ENCODE measurements around the gene SRBD1. TPM values are rescaled to one million over a fixed set of nuclear protein-coding genes. Genes with fewer than 3 reads are reported as not detected.

SRBD1 gene
- total and polyA plus RNA-seq, 8 donors = 4.4 to 45.7 (median 25.5) TPM

GRCh38 chr2:45460825-45461224 lies 150.2 kb downstream of the SRBD1 start:
- Histone ChIP-seq H3K4me3 (no peak overlapping the region), H3K27ac (no peak overlapping the region), H3K9me3 (no peaks in the 10 kb centered on the region), H3K4me1 (peaks cover 0 to 21% (median 14%) of the 10 kb centered on the region in 4 donors), H3K36me3 (peaks cover 0 to 7% (median 0%) of the 10 kb centered on the region in 4 donors), H3K27me3 (no peaks in the 10 kb centered on the region)
- WGBS, 5 donors = 88 to 95% (median 94%) methylated on average over 6 of the region's 6 CpGs
- no peak for DNase-seq
- intact Hi-C loops (cut with DNase I; ENCODE audit: low total_unique reads) = no loop called here
- no peak for TF ChIP-seq CTCF (IDR thresholded peaks at IDR 0.05)
- TF ChIP-seq POLR2A (IDR thresholded peaks at IDR 0.05) = no peak
- TF ChIP-seq POLR2AphosphoS5 (IDR thresholded peaks at IDR 0.05) = no peak
- TF ChIP-seq EP300 (IDR thresholded peaks at IDR 0.05) = no peak

- Histone ChIP-seq H3K4me3 (no peak overlapping the region), H3K9me3 (no peaks in the 10 kb centered on the region), H3K36me3 (peaks cover 0 to 7% (median 0%) of the 10 kb centered on the region in 4 donors), H3K27me3 (no peaks in the 10 kb centered on the region), H3K4me1 (peaks cover 0 to 21% (median 14%) of the 10 kb centered on the region in 4 donors), H3K27ac (peak overlapping the region in 3 of 5 donors; percentile 6 to 58 (median 40))
- no peak for TF ChIP-seq POLR2A (IDR thresholded peaks at IDR 0.05)
- TF ChIP-seq EP300 (IDR thresholded peaks at IDR 0.05) = no peak
- no peak for TF ChIP-seq POLR2AphosphoS5 (IDR thresholded peaks at IDR 0.05)
- WGBS, 5 donors = 71 to 78% (median 77%) methylated on average over 3 of the region's 3 CpGs
- intact Hi-C loops (cut with DNase I; ENCODE audit: low total_unique reads) = no loop called here
- no peak for DNase-seq
Measured at GRCh38 chr2:45459860-45460259, 151.2 kb downstream of the SRBD1 start.

GRCh38 chr2:45458909-45459563 lies 152.0 kb downstream of the SRBD1 start:
- Histone ChIP-seq H3K4me1 (peaks cover 0 to 21% (median 14%) of the 10 kb centered on the region in 4 donors), H3K4me3 (no peak overlapping the region), H3K27me3 (no peaks in the 10 kb centered on the region), H3K9me3 (no peaks in the 10 kb centered on the region), H3K36me3 (peaks cover 0 to 7% (median 0%) of the 10 kb centered on the region in 4 donors), H3K27ac (peak overlapping the region in 4 of 5 donors; percentile 6 to 58 (median 48))
- 23 to 35% (median 27%) methylated on average over 3 of the region's 3 CpGs for WGBS, 5 donors
- intact Hi-C loops (cut with DNase I; ENCODE audit: low total_unique reads) = no loop called here
- DNase-seq = peak; percentile 52 to 84
- peak in 2 of 3 donors; percentile 31 to 77 for TF ChIP-seq POLR2AphosphoS5 (IDR thresholded peaks at IDR 0.05)
- TF ChIP-seq POLR2A (IDR thresholded peaks at IDR 0.05) = no peak

GRCh38 chr2:45457211-45457945 lies 153.7 kb downstream of the SRBD1 start:
- intact Hi-C loops (cut with DNase I; ENCODE audit: low total_unique reads) = no loop called here
- TF ChIP-seq CTCF (IDR thresholded peaks at IDR 0.05) (no peak), POLR2AphosphoS5 (IDR thresholded peaks at IDR 0.05) (no peak), POLR2A (IDR thresholded peaks at IDR 0.05) (no peak), EP300 (IDR thresholded peaks at IDR 0.05) (no peak)
- peaks cover 0 to 7% (median 0%) of the 10 kb centered on the region in 4 donors for H3K36me3 ChIP-seq
- H3K27me3 ChIP-seq = no peaks in the 10 kb centered on the region
- no peak for DNase-seq
- no peak overlapping the region for H3K27ac ChIP-seq
- no peak overlapping the region for H3K4me3 ChIP-seq
- no peaks in the 10 kb centered on the region for H3K9me3 ChIP-seq
- 96 to 98% (median 97%) methylated on average over 5 of the region's 5 CpGs for WGBS, 5 donors
- H3K4me1 ChIP-seq = peaks cover 0 to 26% (median 14%) of the 10 kb centered on the region in 4 donors

- Histone ChIP-seq H3K36me3 (no peaks in the 10 kb centered on the region), H3K27ac (no peak overlapping the region), H3K4me1 (peaks cover 0 to 7% (median 0%) of the 10 kb centered on the region in 4 donors), H3K4me3 (no peak overlapping the region), H3K27me3 (no peaks in the 10 kb centered on the region), H3K9me3 (no peaks in the 10 kb centered on the region)
- TF ChIP-seq CTCF (IDR thresholded peaks at IDR 0.05) (no peak), POLR2AphosphoS5 (IDR thresholded peaks at IDR 0.05) (no peak), EP300 (IDR thresholded peaks at IDR 0.05) (no peak), POLR2A (IDR thresholded peaks at IDR 0.05) (no peak)
- WGBS, 5 donors = 51 to 82% (median 73%) methylated on average over 4 of the region's 4 CpGs
- intact Hi-C loops (cut with DNase I; ENCODE audit: low total_unique reads) = no loop called here
- DNase-seq = peak in 1 of 2 donors; percentile 76
Measured at GRCh38 chr2:45452866-45453265, 158.2 kb downstream of the SRBD1 start.

All from stomach (tissue), 9 donors.